SK-N-SH treated with all-trans-retinoic acid at 6 μM for 48 hours (cell line): ENCODE data around the gene PCK1.

Source experiments
- CSDC2 ChIP-seq: fragments of 250-450 bp; sonication (Bioruptor Pico); IDR thresholded peaks from 2 replicates; pipeline ENCODE4 v1.5.0; 2020; ENCODE audit warnings: mild to moderate bottlenecking, moderate library complexity
- ZNF70 ChIP-seq: fragments of 450-650 bp; formaldehyde crosslinking; IDR thresholded peaks from 2 replicates; pipeline ENCODE4 v1.5.0; 2020; ENCODE audit warnings: mild to moderate bottlenecking, moderate library complexity

- no peak for TF ChIP-seq ZNF70 (CRISPR knock-in tag)
- no peak for TF ChIP-seq CSDC2 (CRISPR knock-in tag)
Observed at GRCh38 chr20:57544838-57545564, 15.9 kb upstream of the PCK1 start.
